C4-2B (cell line): ENCODE data around the gene PPP4R4.
A peak's percentile ranks its signal among the peaks of the same experiment; 100 is the strongest.

Experiments used
- H3K27ac ChIP-seq: fragments of 450-650 bp; 2 replicates; pipeline ENCODE4 v1.5.1; 2017
- CTCF ChIP-seq: fragments of 450-650 bp; conservative IDR thresholded peaks from 2 replicates; pipeline ENCODE4 v1.5.1; 2017; ENCODE audit warnings: mild to moderate bottlenecking
- ZFX ChIP-seq: fragments of 450-650 bp; IDR thresholded peaks from 2 replicates; pipeline ENCODE4 v1.6.1; 2017

PPP4R4 gene

GRCh38 chr14:94138251-94138650 lies 35.9 kb upstream of the PPP4R4 start:
- H3K27ac ChIP-seq, result no peak overlapping the region
- TF ChIP-seq CTCF (no peak), ZFX (no peak)

DNA sequence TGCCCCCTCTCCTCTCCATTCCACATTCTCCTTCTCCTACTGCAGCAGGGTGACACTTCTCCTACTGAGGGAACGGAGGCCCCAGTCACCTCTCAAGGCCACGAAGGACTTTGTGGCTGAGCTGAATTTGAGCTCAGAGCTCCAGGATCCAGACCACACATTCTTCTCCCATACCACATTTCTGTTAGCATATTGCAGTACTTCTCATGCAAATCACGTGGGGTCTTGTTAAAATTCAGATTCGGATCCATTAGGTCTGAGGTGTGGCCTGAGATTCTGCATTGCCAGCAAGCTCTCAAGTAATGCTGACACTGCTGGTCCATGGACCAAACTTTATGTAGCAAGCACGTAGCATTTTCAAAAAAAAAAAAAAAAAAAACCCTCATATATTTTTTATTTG lies 35.1 kb upstream of the PPP4R4 start:
- TF ChIP-seq CTCF, result no peak
- no peak for TF ChIP-seq ZFX
- H3K27ac ChIP-seq, result no peak overlapping the region

- TF ChIP-seq ZFX, result no peak
- TF ChIP-seq CTCF, result no peak
- no peak overlapping the region for H3K27ac ChIP-seq
Measured at GRCh38 chr14:94139421-94139820, 34.7 kb upstream of the PPP4R4 start.

DNA sequence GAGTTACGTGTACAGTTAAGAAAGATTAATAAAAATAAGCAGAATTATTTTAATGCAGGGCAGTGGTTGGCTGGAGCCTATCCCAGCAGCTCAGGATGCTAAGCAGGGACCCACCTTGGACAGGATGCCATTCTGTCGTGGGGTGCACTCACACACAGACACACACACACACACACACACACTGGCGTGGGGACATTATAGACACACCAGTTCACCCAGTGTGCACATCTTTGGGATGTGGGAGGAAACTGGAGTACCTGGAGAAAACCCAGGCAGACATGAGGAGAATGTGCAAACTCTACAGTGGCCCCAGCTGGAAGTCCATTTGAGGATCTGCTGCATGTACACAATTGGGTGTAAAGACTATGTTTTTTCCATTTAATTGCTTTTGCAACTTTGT lies 31.9 kb upstream of the PPP4R4 start:
- H3K27ac ChIP-seq, result no peak overlapping the region
- no peak for TF ChIP-seq CTCF
- TF ChIP-seq ZFX, result no peak

- TF ChIP-seq CTCF (no peak), ZFX (no peak)
- H3K27ac ChIP-seq, result no peak overlapping the region
Measured at GRCh38 chr14:94142836-94143235, 31.3 kb upstream of the PPP4R4 start.

GRCh38 chr14:94143239-94143638 lies 30.9 kb upstream of the PPP4R4 start:
- H3K27ac ChIP-seq, result no peak overlapping the region
- peak; percentile 26 for TF ChIP-seq CTCF
- no peak for TF ChIP-seq ZFX

DNA sequence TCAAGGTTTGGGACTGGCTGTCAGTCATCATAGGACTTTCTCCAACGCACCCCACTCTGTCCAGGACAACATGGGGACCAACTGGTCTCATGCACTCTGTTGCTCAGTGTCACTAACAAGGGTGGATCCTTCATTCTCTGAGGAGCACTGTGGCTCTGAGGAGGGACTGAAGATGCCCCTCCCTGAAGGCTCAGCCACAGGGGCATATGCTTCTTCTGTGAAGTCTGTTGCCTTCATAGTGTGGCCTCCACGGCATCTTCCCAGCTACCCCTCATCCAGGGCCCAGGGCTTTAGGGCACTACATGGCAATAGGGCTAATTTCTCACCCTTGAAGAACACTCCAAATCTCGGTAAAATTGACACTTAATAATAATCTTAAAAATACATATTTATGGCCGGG lies 30.4 kb upstream of the PPP4R4 start:
- no peak overlapping the region for H3K27ac ChIP-seq
- no peak for TF ChIP-seq CTCF
- TF ChIP-seq ZFX, result no peak
